DND-41 (cell line): Measurements from ENCODE around the gene ASPG.

Experiments used
- ATAC-seq: fragments of 200-7000 bp; cut with Tn5 transposase; 3 replicates; pipeline ENCODE4 v1.9.1; 2021; ENCODE audit warnings: low read depth; ENCODE audit not compliant: insufficient read depth
- DNase-seq: peaks from one replicate; pipeline ENCODE4 v3.0.0-alpha.2; 2020
- H2AFZ ChIP-seq: 2 replicates; pipeline ENCODE4 v1.6.0; 2012; ENCODE audit warnings: low read depth, low read length
- H3K27ac ChIP-seq: 2 replicates; pipeline ENCODE4 v1.5.1; 2012; ENCODE audit warnings: low read length, inconsistent platforms
- H3K27me3 ChIP-seq: fragments of 200-600 bp; sonication (generic); 2 replicates; pipeline ENCODE4 v1.6.0; 2012; ENCODE audit warnings: low read length, mild to moderate bottlenecking, inconsistent platforms; ENCODE audit not compliant: insufficient read depth, poor library complexity
- H3K36me3 ChIP-seq: 2 replicates; pipeline ENCODE4 v1.5.1; 2012; ENCODE audit warnings: low read length, inconsistent platforms; ENCODE audit not compliant: insufficient read depth
- H3K4me1 ChIP-seq: 2 replicates; pipeline ENCODE4 v1.5.1; 2012; ENCODE audit warnings: mild to moderate bottlenecking, low read length; ENCODE audit not compliant: insufficient read depth
- H3K4me2 ChIP-seq: 2 replicates; pipeline ENCODE4 v1.6.0; 2012; ENCODE audit warnings: mild to moderate bottlenecking, moderate library complexity, low read length, inconsistent platforms; ENCODE audit not compliant: insufficient read depth
- H3K4me3 ChIP-seq, 2 experiments: fragments of 200-600 bp in 1 of 2; shearing (Covaris generic) in 1 of 2; 2 replicates each; pipeline ENCODE4 v1.5.1; 2012 to 2016; ENCODE audit warnings: inconsistent platforms in 2 of 2, low read length in 2 of 2, mild to moderate bottlenecking in 2 of 2, low read depth in 1 of 2, moderate library complexity in 1 of 2
- H3K79me2 ChIP-seq: 2 replicates; pipeline ENCODE4 v1.6.0; 2012; ENCODE audit warnings: low read length, inconsistent platforms; ENCODE audit not compliant: insufficient read depth
- H3K9ac ChIP-seq: 2 replicates; pipeline ENCODE4 v1.6.0; 2012; ENCODE audit warnings: low read depth, mild to moderate bottlenecking, inconsistent platforms, low read length, moderate library complexity
- H3K9me3 ChIP-seq: 2 replicates; pipeline ENCODE4 v1.5.1; 2012; ENCODE audit warnings: low read length, moderate library complexity, mild to moderate bottlenecking, inconsistent platforms; ENCODE audit not compliant: insufficient read depth, severe bottlenecking
- H4K20me1 ChIP-seq: 2 replicates; pipeline ENCODE4 v1.6.0; 2012; ENCODE audit warnings: low read length; ENCODE audit not compliant: insufficient read depth
- CTCF ChIP-seq: IDR thresholded peaks from 2 replicates; pipeline ENCODE4 v1.5.1; 2012; ENCODE audit warnings: borderline replicate concordance, low read length, moderate library complexity, mild to moderate bottlenecking; ENCODE audit not compliant: poor library complexity, severe bottlenecking; ENCODE audit errors: extremely low read depth
- EZH2 ChIP-seq: IDR thresholded peaks from 3 replicates; pipeline ENCODE4 v1.6.1; 2012; ENCODE audit warnings: borderline replicate concordance, low read depth, mild to moderate bottlenecking, moderate library complexity, low read length, inconsistent platforms; ENCODE audit not compliant: severe bottlenecking

ASPG gene

GRCh38 chr14:104142136-104142945 lies 56.8 kb downstream of the ASPG start:
- Histone ChIP-seq H3K9ac (no peak overlapping the region), H3K36me3 (no peaks in the 10 kb centered on the region), H3K27me3 (no peaks in the 10 kb centered on the region), H3K27ac (no peak overlapping the region), H3K4me2 (no peak overlapping the region), H2AFZ (no peak overlapping the region), H3K79me2 (no peaks in the 10 kb centered on the region), H3K4me3 (no peak overlapping the region), H3K4me1 (no peaks in the 10 kb centered on the region), H4K20me1 (no peaks in the 10 kb centered on the region), H3K9me3 (no peaks in the 10 kb centered on the region)
- ATAC-seq (no peak), DNase-seq (no peak)
- TF ChIP-seq EZH2 (no peak), CTCF (no peak)

GRCh38 chr14:104142946-104143470 lies 57.5 kb downstream of the ASPG start:
- ATAC-seq (no peak), DNase-seq (no peak)
- Histone ChIP-seq H4K20me1 (no peaks in the 10 kb centered on the region), H3K4me2 (no peak overlapping the region), H3K9me3 (no peaks in the 10 kb centered on the region), H3K27ac (no peak overlapping the region), H3K36me3 (no peaks in the 10 kb centered on the region), H3K4me1 (no peaks in the 10 kb centered on the region), H3K27me3 (no peaks in the 10 kb centered on the region), H3K4me3 (no peak overlapping the region), H2AFZ (no peak overlapping the region), H3K79me2 (no peaks in the 10 kb centered on the region), H3K9ac (no peak overlapping the region)
- TF ChIP-seq CTCF (no peak), EZH2 (no peak)

GRCh38 chr14:104143521-104144452 lies 58.3 kb downstream of the ASPG start:
- H3K9me3 ChIP-seq: no peaks in the 10 kb centered on the region
- no peak overlapping the region for H3K27ac ChIP-seq
- H3K4me2 ChIP-seq: no peak overlapping the region
- TF ChIP-seq EZH2: no peak
- H2AFZ ChIP-seq: no peak overlapping the region
- ATAC-seq: no peak
- H3K36me3 ChIP-seq: no peaks in the 10 kb centered on the region
- H3K4me1 ChIP-seq: no peaks in the 10 kb centered on the region
- no peak overlapping the region for H3K9ac ChIP-seq
- no peak for DNase-seq
- no peaks in the 10 kb centered on the region for H3K27me3 ChIP-seq
- no peaks in the 10 kb centered on the region for H3K79me2 ChIP-seq
- H4K20me1 ChIP-seq: no peaks in the 10 kb centered on the region
- no peak overlapping the region for H3K4me3 ChIP-seq

GRCh38 chr14:104144453-104144790 lies 58.9 kb downstream of the ASPG start:
- no peak overlapping the region for H3K27ac ChIP-seq
- H3K9me3 ChIP-seq: no peaks in the 10 kb centered on the region
- no peaks in the 10 kb centered on the region for H3K79me2 ChIP-seq
- no peak for TF ChIP-seq EZH2
- TF ChIP-seq CTCF: no peak
- H2AFZ ChIP-seq: no peak overlapping the region
- no peak overlapping the region for H3K9ac ChIP-seq
- H3K27me3 ChIP-seq: no peaks in the 10 kb centered on the region
- no peak overlapping the region for H3K4me2 ChIP-seq
- no peak overlapping the region for H3K4me3 ChIP-seq
- DNase-seq (no peak), ATAC-seq (no peak)
- H3K4me1 ChIP-seq: no peaks in the 10 kb centered on the region
- no peaks in the 10 kb centered on the region for H4K20me1 ChIP-seq
- no peaks in the 10 kb centered on the region for H3K36me3 ChIP-seq
